Measurements from ENCODE around the gene TSPAN15. TPM values are rescaled to one million over a fixed set of nuclear protein-coding genes. Genes with fewer than 3 reads are reported as not detected.

Gene TSPAN15
- total RNA-seq, 1 donor from 2014 or later: 11.8 TPM

GRCh38 chr10:69491611-69492010 is 40.3 kb downstream of the TSPAN15 start:
- intact Hi-C loops (cut with DNase I): no loop called here
- no peak for ATAC-seq
- DNase-seq (ENCODE audit: missing footprints): no peak

GRCh38 chr10:69492091-69492745 is 41.0 kb downstream of the TSPAN15 start:
- ATAC-seq: no peak
- DNase-seq (ENCODE audit: missing footprints): no peak
- intact Hi-C loops (cut with DNase I): no loop called here

GRCh38 chr10:69492746-69493462 is 41.6 kb downstream of the TSPAN15 start:
- DNase-seq (ENCODE audit: missing footprints) (no peak), ATAC-seq (peak; percentile 14)
- intact Hi-C loops (cut with DNase I): no loop called here

GRCh38 chr10:69494626-69495558 is 43.6 kb downstream of the TSPAN15 start:
- intact Hi-C loops (cut with DNase I): no loop called here
- DNase-seq (ENCODE audit: missing footprints) (no peak), ATAC-seq (no peak)

- DNase-seq (ENCODE audit: missing footprints) (no peak), ATAC-seq (no peak)
- intact Hi-C loops (cut with DNase I): no loop called here
These were observed 44.4 kb downstream of the TSPAN15 start for GRCh38 chr10:69495666-69496065.

- intact Hi-C loops (cut with DNase I): no loop called here
- ATAC-seq: no peak
These were observed 45.3 kb downstream of the TSPAN15 start for GRCh38 chr10:69496352-69497230.

GRCh38 chr10:69497231-69497561 is 45.9 kb downstream of the TSPAN15 start:
- DNase-seq (ENCODE audit: missing footprints) (no peak), ATAC-seq (no peak)
- intact Hi-C loops (cut with DNase I): no loop called here

More at GRCh38 chr10:69496352-69497230, 45.3 kb downstream of the TSPAN15 start:
- no peak for DNase-seq (ENCODE audit: missing footprints)

GRCh38 chr10:69497611-69498390 is 46.5 kb downstream of the TSPAN15 start:
- intact Hi-C loops (cut with DNase I): no loop called here
- no peak for ATAC-seq
- no peak for DNase-seq (ENCODE audit: missing footprints)

GRCh38 chr10:69498711-69499471 is 47.6 kb downstream of the TSPAN15 start:
- intact Hi-C loops (cut with DNase I): no loop called here
- DNase-seq (ENCODE audit: missing footprints) (no peak), ATAC-seq (no peak)

- DNase-seq (ENCODE audit: missing footprints) (no peak), ATAC-seq (no peak)
- intact Hi-C loops (cut with DNase I): no loop called here
These were observed 48.7 kb downstream of the TSPAN15 start for GRCh38 chr10:69499726-69500689.

- intact Hi-C loops (cut with DNase I): no loop called here
- DNase-seq (ENCODE audit: missing footprints) (no peak), ATAC-seq (no peak)
These were observed 49.7 kb downstream of the TSPAN15 start for GRCh38 chr10:69500864-69501468.

- DNase-seq (ENCODE audit: missing footprints) (no peak), ATAC-seq (no peak)
- intact Hi-C loops (cut with DNase I): no loop called here
These were observed 50.4 kb downstream of the TSPAN15 start for GRCh38 chr10:69501657-69502056.

GRCh38 chr10:69502589-69502988 is 51.3 kb downstream of the TSPAN15 start:
- ATAC-seq: no peak
- intact Hi-C loops (cut with DNase I): no loop called here
- DNase-seq (ENCODE audit: missing footprints): no peak

- DNase-seq (ENCODE audit: missing footprints) (no peak), ATAC-seq (no peak)
- intact Hi-C loops (cut with DNase I): no loop called here
These were observed 52.0 kb downstream of the TSPAN15 start for GRCh38 chr10:69503001-69503895.

- ATAC-seq (no peak), DNase-seq (ENCODE audit: missing footprints) (no peak)
- intact Hi-C loops (cut with DNase I): no loop called here
These were observed 52.6 kb downstream of the TSPAN15 start for GRCh38 chr10:69503896-69504265.

All from Right ventricle myocardium inferior (tissue), 1 donor.